ENCODE results near the gene MOGAT3.

Gene MOGAT3

GRCh38 chr7:101189109-101189508 is 11.7 kb downstream of the MOGAT3 start:
- H3K27me3 ChIP-seq (ENCODE audit: insufficient read depth, low read depth): peaks cover 84% of the 10 kb centered on the region
- no peak overlapping the region for H3K27ac ChIP-seq
- TF ChIP-seq CTCF (conservative IDR thresholded peaks at IDR 0.05; ENCODE audit: low read depth, low read length): no peak
- no peak overlapping the region for H3K9ac ChIP-seq
- no peaks in the 10 kb centered on the region for H3K36me3 ChIP-seq (ENCODE audit: insufficient read depth)
- H2AFZ ChIP-seq (ENCODE audit: low read depth): no peak overlapping the region
- H4K20me1 ChIP-seq (ENCODE audit: insufficient read depth): no peaks in the 10 kb centered on the region
- H3K79me2 ChIP-seq (ENCODE audit: insufficient read depth, low read depth): no peaks in the 10 kb centered on the region
- H3K4me2 ChIP-seq: no peak overlapping the region
- no peaks in the 10 kb centered on the region for H3K4me1 ChIP-seq (ENCODE audit: low read depth, poor library complexity, severe bottlenecking)
- no peak overlapping the region for H3K4me3 ChIP-seq (IDR thresholded peaks at IDR 0.05; ENCODE audit: insufficient read depth, low read depth, low read length)

- no peak for TF ChIP-seq CTCF (conservative IDR thresholded peaks at IDR 0.05; ENCODE audit: low read depth, low read length)
- H3K9ac ChIP-seq: no peak overlapping the region
- H3K27ac ChIP-seq: no peak overlapping the region
- H2AFZ ChIP-seq (ENCODE audit: low read depth): no peak overlapping the region
- peaks cover 76% of the 10 kb centered on the region for H3K27me3 ChIP-seq (ENCODE audit: insufficient read depth, low read depth)
- H3K4me3 ChIP-seq (IDR thresholded peaks at IDR 0.05; ENCODE audit: insufficient read depth, low read depth, low read length): no peak overlapping the region
- no peak overlapping the region for H3K4me2 ChIP-seq
- H3K36me3 ChIP-seq (ENCODE audit: insufficient read depth): no peaks in the 10 kb centered on the region
- no peaks in the 10 kb centered on the region for H3K4me1 ChIP-seq (ENCODE audit: low read depth, poor library complexity, severe bottlenecking)
- no peaks in the 10 kb centered on the region for H4K20me1 ChIP-seq (ENCODE audit: insufficient read depth)
- H3K79me2 ChIP-seq (ENCODE audit: insufficient read depth, low read depth): no peaks in the 10 kb centered on the region
Measured at GRCh38 chr7:101186844-101187428, 13.9 kb downstream of the MOGAT3 start.

- no peak overlapping the region for H3K4me2 ChIP-seq
- no peak overlapping the region for H3K27ac ChIP-seq
- no peak overlapping the region for H3K9ac ChIP-seq
- no peaks in the 10 kb centered on the region for H3K36me3 ChIP-seq (ENCODE audit: insufficient read depth)
- H3K4me1 ChIP-seq (ENCODE audit: low read depth, poor library complexity, severe bottlenecking): no peaks in the 10 kb centered on the region
- H2AFZ ChIP-seq (ENCODE audit: low read depth): no peak overlapping the region
- H3K27me3 ChIP-seq (ENCODE audit: insufficient read depth, low read depth): peaks cover 74% of the 10 kb centered on the region
- no peak for TF ChIP-seq CTCF (conservative IDR thresholded peaks at IDR 0.05; ENCODE audit: low read depth, low read length)
- no peaks in the 10 kb centered on the region for H3K79me2 ChIP-seq (ENCODE audit: insufficient read depth, low read depth)
- no peak overlapping the region for H3K4me3 ChIP-seq (IDR thresholded peaks at IDR 0.05; ENCODE audit: insufficient read depth, low read depth, low read length)
- no peaks in the 10 kb centered on the region for H4K20me1 ChIP-seq (ENCODE audit: insufficient read depth)
Measured at GRCh38 chr7:101186194-101186593, 14.6 kb downstream of the MOGAT3 start.

GRCh38 chr7:101185258-101185839 is 15.5 kb downstream of the MOGAT3 start:
- no peaks in the 10 kb centered on the region for H3K4me1 ChIP-seq (ENCODE audit: low read depth, poor library complexity, severe bottlenecking)
- H3K27ac ChIP-seq: no peak overlapping the region
- no peak overlapping the region for H2AFZ ChIP-seq (ENCODE audit: low read depth)
- H3K9ac ChIP-seq: no peak overlapping the region
- no peak for TF ChIP-seq CTCF (conservative IDR thresholded peaks at IDR 0.05; ENCODE audit: low read depth, low read length)
- peaks cover 76% of the 10 kb centered on the region for H3K27me3 ChIP-seq (ENCODE audit: insufficient read depth, low read depth)
- H3K4me3 ChIP-seq (IDR thresholded peaks at IDR 0.05; ENCODE audit: insufficient read depth, low read depth, low read length): no peak overlapping the region
- H3K4me2 ChIP-seq: no peak overlapping the region
- H3K79me2 ChIP-seq (ENCODE audit: insufficient read depth, low read depth): no peaks in the 10 kb centered on the region
- no peaks in the 10 kb centered on the region for H4K20me1 ChIP-seq (ENCODE audit: insufficient read depth)
- no peaks in the 10 kb centered on the region for H3K36me3 ChIP-seq (ENCODE audit: insufficient read depth)
